Upper lobe of left lung (tissue), 4 donors: ENCODE data around the gene VAPB.

Experiments
- CTCF ChIP-seq, 6 experiments: fragments of 450-650 bp in 4 of 6; fragments of 200-600 bp in 2 of 6; sonication (generic) in 2 of 6; IDR thresholded peaks; one replicate each; pipeline ENCODE4 v1.5.1; 2016 to 2019; ENCODE audit warnings: antibody characterized with exemption in 6 of 6
- EP300 ChIP-seq, 4 donors: sonication (generic); formaldehyde crosslinking; IDR thresholded peaks; one replicate each; pipeline ENCODE4 v1.5.1; 2017; ENCODE audit warnings: antibody characterized with exemption in 4 of 4, control low read depth in 2 of 4
- POLR2A ChIP-seq, 4 donors: fragments of 450-650 bp; IDR thresholded peaks; one replicate each; pipeline ENCODE4 v1.5.1; 2016 to 2017; ENCODE audit warnings: antibody characterized with exemption in 4 of 4, mild to moderate bottlenecking in 2 of 4

- TF ChIP-seq CTCF (IDR thresholded peaks at IDR 0.05) (no peak), POLR2A (IDR thresholded peaks at IDR 0.05) (no peak), EP300 (IDR thresholded peaks at IDR 0.05) (no peak)
Measured at GRCh38 chr20:58479726-58480440, 90.9 kb downstream of the VAPB start.
